ENCODE measurements around the gene RNF150.

Gene RNF150

DNA sequence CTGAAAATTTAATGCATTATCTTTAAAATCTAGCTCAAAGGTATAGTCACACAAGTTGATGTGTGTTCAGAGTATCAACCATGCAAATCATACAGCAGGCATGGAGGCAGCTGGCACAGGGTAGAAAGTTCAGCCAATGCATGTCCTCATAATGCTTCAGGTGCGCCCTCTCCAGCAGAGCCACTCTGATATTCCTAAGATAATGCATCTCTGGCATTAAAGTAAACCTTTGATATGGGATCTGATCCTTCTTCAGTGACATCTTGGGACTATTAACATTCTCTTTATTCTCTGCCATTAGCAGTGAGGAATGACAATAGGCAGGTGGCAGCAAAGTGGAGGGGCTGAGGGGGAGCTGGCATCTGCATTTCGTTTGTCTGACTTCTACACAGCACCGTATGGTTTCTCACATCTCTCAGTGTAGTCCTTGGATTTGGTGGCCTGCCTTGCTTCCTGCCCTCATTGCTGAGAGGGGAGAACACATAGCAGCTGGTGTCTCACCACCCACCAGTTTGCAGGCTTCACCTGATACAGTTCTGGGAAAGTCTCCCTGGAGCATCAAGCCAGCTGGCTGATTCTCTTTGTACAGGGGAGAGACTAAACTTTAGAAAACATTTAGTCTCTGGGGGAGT is 208.4 kb downstream of the RNF150 start:
- no peak for DNase-seq (ENCODE audit: low spot score)

GRCh38 chr4:140906993-140907962 is 226.0 kb downstream of the RNF150 start:
- no peak for DNase-seq (ENCODE audit: low spot score)

DNA sequence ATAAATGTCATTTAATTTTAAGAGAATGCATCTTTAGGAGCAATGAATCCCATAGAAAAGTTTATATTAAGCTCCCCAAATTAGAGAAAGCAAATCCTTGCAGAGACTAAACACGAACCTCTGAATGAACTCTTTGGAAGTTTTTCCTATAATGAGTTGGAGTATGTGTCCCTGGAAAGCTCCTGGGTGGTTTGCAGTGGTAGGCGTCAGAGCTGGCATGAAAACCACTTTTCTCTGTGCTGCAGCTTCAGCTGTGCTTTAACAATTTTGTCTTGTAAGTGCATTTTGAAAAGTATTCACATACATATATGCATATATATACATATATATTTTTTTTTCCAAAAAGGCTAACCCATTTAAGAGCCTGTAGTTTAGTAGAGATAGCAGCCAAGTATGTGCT is 228.4 kb downstream of the RNF150 start:
- no peak for DNase-seq (ENCODE audit: low spot score)

GRCh38 chr4:140903522-140904475 is 229.5 kb downstream of the RNF150 start:
- peak; percentile 11 for DNase-seq (ENCODE audit: low spot score)

GRCh38 chr4:140901736-140902336 is 231.4 kb downstream of the RNF150 start:
- DNase-seq (ENCODE audit: low spot score) = no peak

- DNase-seq (ENCODE audit: low spot score) = peak; percentile 72
Measured at GRCh38 chr4:140893939-140894338, 239.3 kb downstream of the RNF150 start.

- DNase-seq (ENCODE audit: low spot score) = no peak
Measured at GRCh38 chr4:140888054-140888453, 245.2 kb downstream of the RNF150 start.

GRCh38 chr4:140887467-140887866 is 245.8 kb downstream of the RNF150 start:
- DNase-seq (ENCODE audit: low spot score) = no peak

GRCh38 chr4:140884431-140885058 is 248.7 kb downstream of the RNF150 start:
- DNase-seq (ENCODE audit: low spot score) = peak; percentile 82

GRCh38 chr4:140877781-140878180 is 255.5 kb downstream of the RNF150 start:
- DNase-seq (ENCODE audit: low spot score) = no peak

DNA sequence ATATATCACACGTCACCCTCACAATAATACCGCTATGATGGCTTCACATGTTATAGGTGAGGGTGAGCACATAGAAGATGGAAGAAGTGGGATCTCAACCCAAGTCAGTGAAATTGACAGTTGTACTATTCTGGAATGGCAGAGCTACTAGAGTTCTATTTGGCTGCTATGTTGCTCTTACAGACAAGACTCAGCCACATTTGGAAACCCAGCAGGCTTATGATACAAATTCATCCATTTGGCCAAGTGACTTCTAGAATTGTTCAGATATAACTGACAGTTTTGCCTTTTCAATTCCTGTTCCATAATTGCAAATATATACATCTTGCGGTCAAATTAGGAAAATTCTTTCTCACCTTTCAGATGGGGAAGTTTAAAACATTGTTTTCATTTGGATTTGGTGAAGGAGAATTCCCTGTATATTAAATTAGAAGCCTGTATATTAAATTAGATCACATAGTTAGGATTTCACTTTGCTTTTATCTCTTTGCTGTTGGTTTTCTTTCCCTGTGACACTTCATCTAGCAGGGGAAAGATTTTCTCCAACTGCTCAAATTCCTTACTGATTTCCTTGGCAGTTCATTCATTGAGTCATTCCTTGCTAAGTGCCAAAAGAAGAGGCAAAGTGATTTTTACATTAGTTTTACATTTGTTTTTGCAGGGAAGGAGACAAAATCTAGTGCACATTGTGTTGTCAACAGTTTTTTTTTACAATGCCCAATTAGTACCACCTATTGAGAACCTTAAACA is 256.5 kb downstream of the RNF150 start:
- DNase-seq (ENCODE audit: low spot score) = peak; percentile 69

GRCh38 chr4:140875746-140876452 is 257.4 kb downstream of the RNF150 start:
- DNase-seq (ENCODE audit: low spot score) = no peak

DNA sequence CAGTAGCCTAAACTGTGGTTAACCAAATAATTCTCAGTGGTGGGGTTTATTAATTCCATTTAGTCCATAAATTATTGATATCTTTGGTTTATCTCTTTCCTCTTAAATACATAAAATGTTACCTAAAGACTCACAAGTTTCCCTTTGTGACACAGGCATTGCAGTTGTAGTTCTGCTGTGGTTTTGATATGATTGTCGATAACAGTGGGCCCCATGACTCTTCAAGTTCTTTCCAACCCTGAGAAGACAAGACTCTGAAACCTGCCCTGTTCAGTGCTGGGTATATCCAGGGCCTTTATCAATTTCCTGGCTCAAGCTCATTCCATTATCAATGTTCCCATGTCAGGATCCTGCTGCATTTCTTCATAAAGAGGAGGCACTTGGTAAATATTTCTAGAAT is 259.2 kb downstream of the RNF150 start:
- DNase-seq (ENCODE audit: low spot score) = no peak

DNA sequence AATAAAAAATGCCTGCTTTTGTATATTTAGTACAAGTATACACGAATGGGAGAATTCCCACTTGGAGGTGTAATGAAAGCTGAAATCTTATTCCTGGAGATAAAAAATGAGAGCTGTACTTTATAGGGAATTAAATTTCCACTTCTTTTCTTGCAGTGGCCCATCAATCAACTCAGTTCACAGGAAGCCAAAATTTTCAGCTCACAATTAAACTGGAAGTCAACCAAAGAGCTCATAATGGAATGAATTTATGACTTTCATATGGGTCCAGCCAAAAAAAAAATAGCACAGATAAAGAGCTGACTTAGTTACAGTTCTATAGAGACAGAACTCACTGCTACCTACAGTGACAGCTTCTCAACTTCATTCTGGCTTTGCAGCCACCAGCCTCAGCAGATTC is 261.9 kb downstream of the RNF150 start:
- no peak for DNase-seq (ENCODE audit: low spot score)

GRCh38 chr4:140870427-140870826 is 262.8 kb downstream of the RNF150 start:
- DNase-seq (ENCODE audit: low spot score) = no peak

DNA sequence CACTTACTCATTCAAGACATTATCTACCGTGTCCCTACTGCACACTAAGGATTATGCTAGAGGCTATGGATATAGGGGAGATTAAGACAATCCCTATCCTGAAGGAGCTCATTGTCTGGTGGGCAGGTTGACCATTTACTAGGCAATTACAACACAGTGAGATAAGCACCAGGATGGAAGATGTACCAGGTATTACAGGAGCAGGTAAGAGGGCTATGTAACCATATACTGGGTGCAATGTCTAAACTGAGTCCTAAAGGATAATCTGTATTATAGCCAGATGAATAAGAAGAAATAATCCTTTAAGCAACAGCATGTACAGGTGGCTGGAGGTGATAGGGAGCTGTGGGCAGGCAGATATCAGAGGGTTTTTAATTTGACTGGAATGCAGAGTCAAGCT is 263.8 kb downstream of the RNF150 start:
- DNase-seq (ENCODE audit: low spot score) = no peak

GRCh38 chr4:140867356-140867755 is 265.9 kb downstream of the RNF150 start:
- DNase-seq (ENCODE audit: low spot score) = no peak

- no peak for DNase-seq (ENCODE audit: low spot score)
Measured at GRCh38 chr4:140866492-140867005, 266.7 kb downstream of the RNF150 start.

All from GM03348 (cell line).